ENCODE data around the gene PSAPL1.

PSAPL1 gene

DNA sequence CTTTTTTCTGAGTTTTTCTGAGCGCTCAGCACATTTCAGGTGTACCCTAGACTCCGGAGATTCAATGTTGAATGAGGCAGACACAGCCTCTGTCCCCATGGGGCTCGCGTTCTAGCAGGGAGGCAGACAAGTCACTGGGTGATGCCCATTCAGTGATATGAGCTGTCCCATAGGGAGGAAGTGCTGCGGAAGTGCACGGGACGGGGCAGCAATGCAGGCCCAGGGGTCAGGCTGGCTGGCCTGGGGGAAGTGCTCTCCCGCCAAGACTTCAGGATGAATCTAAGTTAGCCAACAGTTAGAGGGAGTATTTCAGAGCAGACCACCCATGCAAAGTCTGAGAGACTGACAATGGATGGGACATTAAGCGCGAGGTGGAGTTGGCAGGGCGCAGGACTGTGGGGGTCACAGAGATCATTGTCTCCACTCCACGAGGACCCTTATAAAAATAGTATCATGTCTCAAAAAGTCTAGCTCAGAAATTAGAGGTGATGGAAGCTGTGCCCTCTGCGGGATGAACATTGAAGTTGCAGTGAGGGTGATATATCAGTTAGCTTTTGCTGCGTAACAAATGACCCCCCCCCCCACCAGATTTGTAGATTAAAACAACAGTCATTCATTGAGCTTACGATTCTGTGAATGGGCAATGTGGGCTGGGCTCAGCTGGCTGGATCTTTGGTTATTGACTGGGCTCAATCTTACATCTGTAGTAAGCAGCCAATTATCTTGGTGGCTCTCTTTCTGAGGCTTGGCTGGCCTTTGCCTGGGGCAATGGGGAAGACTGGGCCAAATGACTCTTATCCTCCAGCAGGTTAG lies 16.4 kb downstream of the PSAPL1 start:
- Histone ChIP-seq H3K27me3 (ENCODE audit: insufficient read depth, poor library complexity, severe bottlenecking) (no peaks in the 10 kb centered on the region), H3K4me3 (replicated peaks; ENCODE audit: insufficient read depth, low read length) (no peak overlapping the region), H3K27ac (replicated peaks) (no peak overlapping the region)
- no peak for TF ChIP-seq SPI1 (IDR thresholded peaks at IDR 0.05; ENCODE audit: borderline replicate concordance, low read depth)
- TF ChIP-seq, protein P1, sequence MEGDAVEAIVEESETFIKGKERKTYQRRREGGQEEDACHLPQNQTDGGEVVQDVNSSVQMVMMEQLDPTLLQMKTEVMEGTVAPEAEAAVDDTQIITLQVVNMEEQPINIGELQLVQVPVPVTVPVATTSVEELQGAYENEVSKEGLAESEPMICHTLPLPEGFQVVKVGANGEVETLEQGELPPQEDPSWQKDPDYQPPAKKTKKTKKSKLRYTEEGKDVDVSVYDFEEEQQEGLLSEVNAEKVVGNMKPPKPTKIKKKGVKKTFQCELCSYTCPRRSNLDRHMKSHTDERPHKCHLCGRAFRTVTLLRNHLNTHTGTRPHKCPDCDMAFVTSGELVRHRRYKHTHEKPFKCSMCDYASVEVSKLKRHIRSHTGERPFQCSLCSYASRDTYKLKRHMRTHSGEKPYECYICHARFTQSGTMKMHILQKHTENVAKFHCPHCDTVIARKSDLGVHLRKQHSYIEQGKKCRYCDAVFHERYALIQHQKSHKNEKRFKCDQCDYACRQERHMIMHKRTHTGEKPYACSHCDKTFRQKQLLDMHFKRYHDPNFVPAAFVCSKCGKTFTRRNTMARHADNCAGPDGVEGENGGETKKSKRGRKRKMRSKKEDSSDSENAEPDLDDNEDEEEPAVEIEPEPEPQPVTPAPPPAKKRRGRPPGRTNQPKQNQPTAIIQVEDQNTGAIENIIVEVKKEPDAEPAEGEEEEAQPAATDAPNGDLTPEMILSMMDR (IDR thresholded peaks at IDR 0.05; ENCODE audit: insufficient read depth, low read length) = no peak
- TF ChIP-seq GABPA (IDR thresholded peaks at IDR 0.05; ENCODE audit: low read depth) = no peak
- no peak for TF ChIP-seq POLR2AphosphoS5 (IDR thresholded peaks at IDR 0.05; ENCODE audit: low read depth)
- TF ChIP-seq, protein P2, sequence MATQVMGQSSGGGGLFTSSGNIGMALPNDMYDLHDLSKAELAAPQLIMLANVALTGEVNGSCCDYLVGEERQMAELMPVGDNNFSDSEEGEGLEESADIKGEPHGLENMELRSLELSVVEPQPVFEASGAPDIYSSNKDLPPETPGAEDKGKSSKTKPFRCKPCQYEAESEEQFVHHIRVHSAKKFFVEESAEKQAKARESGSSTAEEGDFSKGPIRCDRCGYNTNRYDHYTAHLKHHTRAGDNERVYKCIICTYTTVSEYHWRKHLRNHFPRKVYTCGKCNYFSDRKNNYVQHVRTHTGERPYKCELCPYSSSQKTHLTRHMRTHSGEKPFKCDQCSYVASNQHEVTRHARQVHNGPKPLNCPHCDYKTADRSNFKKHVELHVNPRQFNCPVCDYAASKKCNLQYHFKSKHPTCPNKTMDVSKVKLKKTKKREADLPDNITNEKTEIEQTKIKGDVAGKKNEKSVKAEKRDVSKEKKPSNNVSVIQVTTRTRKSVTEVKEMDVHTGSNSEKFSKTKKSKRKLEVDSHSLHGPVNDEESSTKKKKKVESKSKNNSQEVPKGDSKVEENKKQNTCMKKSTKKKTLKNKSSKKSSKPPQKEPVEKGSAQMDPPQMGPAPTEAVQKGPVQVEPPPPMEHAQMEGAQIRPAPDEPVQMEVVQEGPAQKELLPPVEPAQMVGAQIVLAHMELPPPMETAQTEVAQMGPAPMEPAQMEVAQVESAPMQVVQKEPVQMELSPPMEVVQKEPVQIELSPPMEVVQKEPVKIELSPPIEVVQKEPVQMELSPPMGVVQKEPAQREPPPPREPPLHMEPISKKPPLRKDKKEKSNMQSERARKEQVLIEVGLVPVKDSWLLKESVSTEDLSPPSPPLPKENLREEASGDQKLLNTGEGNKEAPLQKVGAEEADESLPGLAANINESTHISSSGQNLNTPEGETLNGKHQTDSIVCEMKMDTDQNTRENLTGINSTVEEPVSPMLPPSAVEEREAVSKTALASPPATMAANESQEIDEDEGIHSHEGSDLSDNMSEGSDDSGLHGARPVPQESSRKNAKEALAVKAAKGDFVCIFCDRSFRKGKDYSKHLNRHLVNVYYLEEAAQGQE (IDR thresholded peaks at IDR 0.05; ENCODE audit: insufficient replicate concordance, low read depth) = no peak
- no peak for DNase-seq (ENCODE audit: low read depth in 1 of 2, low spot score in 1 of 2)

DNA sequence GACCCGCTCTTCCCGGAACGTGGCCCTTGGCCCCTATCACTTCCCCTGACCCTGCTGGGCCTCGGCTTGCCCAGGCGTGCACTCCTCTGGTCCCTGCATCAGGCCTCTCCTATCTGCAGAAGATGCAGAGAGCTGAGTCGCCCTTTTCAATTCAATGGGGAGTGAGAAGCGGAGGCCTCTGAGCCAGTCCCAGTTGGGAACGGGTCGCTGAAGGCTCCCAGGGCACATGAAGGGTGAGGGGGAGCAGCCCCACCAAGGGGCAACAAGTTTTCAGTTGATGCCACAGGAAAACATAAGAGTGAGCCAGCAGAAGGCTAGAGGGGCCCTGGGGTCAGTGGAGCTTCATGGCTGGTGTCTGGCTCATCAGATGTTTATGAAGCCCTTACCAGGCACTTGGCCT lies 17.1 kb downstream of the PSAPL1 start:
- TF ChIP-seq SPI1 (IDR thresholded peaks at IDR 0.05; ENCODE audit: borderline replicate concordance, low read depth) (no peak), POLR2AphosphoS5 (IDR thresholded peaks at IDR 0.05; ENCODE audit: low read depth) (no peak), GABPA (IDR thresholded peaks at IDR 0.05; ENCODE audit: low read depth) (no peak)
- TF ChIP-seq, protein P2 (IDR thresholded peaks at IDR 0.05; ENCODE audit: insufficient replicate concordance, low read depth) = no peak
- TF ChIP-seq, protein P1 (IDR thresholded peaks at IDR 0.05; ENCODE audit: insufficient read depth, low read length) = no peak
- H3K27ac ChIP-seq (replicated peaks) = no peak overlapping the region
- DNase-seq (ENCODE audit: low read depth in 1 of 2, low spot score in 1 of 2) = no peak
- no peaks in the 10 kb centered on the region for H3K27me3 ChIP-seq (ENCODE audit: insufficient read depth, poor library complexity, severe bottlenecking)
- H3K4me3 ChIP-seq (replicated peaks; ENCODE audit: insufficient read depth, low read length) = no peak overlapping the region

DNA sequence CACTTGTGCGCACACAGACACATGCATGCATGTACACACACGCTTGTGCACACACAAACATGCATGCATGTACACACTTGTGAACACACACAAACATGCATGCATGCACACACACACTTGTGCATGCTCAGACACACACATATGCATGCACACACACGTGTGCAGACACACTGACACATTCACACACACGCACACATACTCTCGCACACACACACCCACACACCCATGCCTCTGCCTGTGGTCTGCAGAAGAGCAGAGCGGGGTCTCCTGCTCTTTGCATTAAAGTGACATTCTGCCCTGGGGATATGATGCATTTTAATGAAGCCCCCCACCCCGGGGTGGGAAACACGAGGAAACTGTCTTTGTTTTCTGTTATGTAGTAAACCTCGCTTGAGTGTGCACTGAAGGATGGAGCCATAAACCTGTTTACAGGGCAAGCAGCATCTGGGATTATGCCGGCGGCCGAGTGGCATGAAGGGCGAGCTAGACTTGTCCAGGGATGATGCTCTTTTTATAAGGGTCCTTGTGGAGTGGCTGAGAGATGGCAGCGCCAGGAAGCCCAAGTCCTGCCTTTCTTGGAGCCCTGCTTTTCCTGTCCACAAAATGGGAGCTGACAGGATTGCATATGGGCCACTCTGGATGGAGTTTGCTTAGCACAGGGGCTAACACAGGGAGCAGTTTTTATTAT lies 17.8 kb downstream of the PSAPL1 start:
- DNase-seq (ENCODE audit: low read depth in 1 of 2, low spot score in 1 of 2) = no peak
- H3K27ac ChIP-seq (replicated peaks) = no peak overlapping the region
- no peaks in the 10 kb centered on the region for H3K27me3 ChIP-seq (ENCODE audit: insufficient read depth, poor library complexity, severe bottlenecking)
- TF ChIP-seq, protein P2 (IDR thresholded peaks at IDR 0.05; ENCODE audit: insufficient replicate concordance, low read depth) = no peak
- TF ChIP-seq POLR2AphosphoS5 (IDR thresholded peaks at IDR 0.05; ENCODE audit: low read depth) = no peak
- TF ChIP-seq, protein P1 (IDR thresholded peaks at IDR 0.05; ENCODE audit: insufficient read depth, low read length) = no peak
- TF ChIP-seq GABPA (IDR thresholded peaks at IDR 0.05; ENCODE audit: low read depth) = no peak
- no peak for TF ChIP-seq SPI1 (IDR thresholded peaks at IDR 0.05; ENCODE audit: borderline replicate concordance, low read depth)
- no peak overlapping the region for H3K4me3 ChIP-seq (replicated peaks; ENCODE audit: insufficient read depth, low read length)
